B cell (primary cell): ENCODE results near the gene TMEM223. TPM values are rescaled to one million over a fixed set of nuclear protein-coding genes. Genes with fewer than 3 reads are reported as not detected.

ENCODE experiments used
- ATAC-seq: fragments of 200-7000 bp; cut with Tn5 transposase; one replicate; pipeline ENCODE4 v1.10.0; 2021; ENCODE audit warnings: low read depth, mild to moderate bottlenecking, moderate number of reproducible peaks, moderate library complexity
- CTCF ChIA-PET: fragments of 350-600 bp; sonication (Branson Sonifier 250); formaldehyde crosslinking; loops from one replicate; lab custom pipeline; 2021; ENCODE audit warnings: antibody characterized with exemption, inconsistent platforms; lab: Charles Lee
- POLR2A ChIA-PET: fragments of 350-600 bp; sonication (Branson Sonifier 250); formaldehyde crosslinking; loops from one replicate; lab custom pipeline; 2021; ENCODE audit warnings: antibody characterized with exemption; lab: Charles Lee
- DNase-seq: peaks from one replicate; pipeline ENCODE4 v3.0.0; 2013
- H2AFZ ChIP-seq: 2 replicates; pipeline ENCODE4 v1.6.1; 2012; ENCODE audit warnings: mild to moderate bottlenecking, low read depth, low read length; ENCODE audit not compliant: insufficient read depth, poor library complexity, severe bottlenecking
- H3K27ac ChIP-seq, 2 donors: 1 replicate in 1 of 2; 2 replicates in 1 of 2; pipeline ENCODE4 v1.5.1; 2012 to 2013; ENCODE audit warnings: low read length in 2 of 2, mild to moderate bottlenecking in 2 of 2, moderate library complexity in 1 of 2
- H3K27me3 ChIP-seq, 4 experiments: fragments of 200-600 bp in 1 of 4; sonication (generic) in 1 of 4; replicated peaks in 1 of 4; 1 replicate in 2 of 4; 2 replicates in 2 of 4; pipeline versions ENCODE4 v1.6.1 to v1.7.0; 2013 to 2016; ENCODE audit warnings: low read length in 3 of 4, mild to moderate bottlenecking in 2 of 4, mixed read lengths in 1 of 4, moderate library complexity in 1 of 4; ENCODE audit not compliant: insufficient read depth in 4 of 4, control insufficient read depth in 3 of 4; ENCODE audit errors: control extremely low read depth in 1 of 4
- H3K36me3 ChIP-seq, 2 experiments: replicated peaks in 1 of 2; 1 replicate in 1 of 2; 2 replicates in 1 of 2; pipeline versions ENCODE4 v1.6.1 to v1.7.1; 2013; ENCODE audit warnings: low read length in 1 of 2; ENCODE audit not compliant: insufficient read depth in 2 of 2, control insufficient read depth in 1 of 2; ENCODE audit errors: control extremely low read depth in 1 of 2, extremely low read depth in 1 of 2
- H3K4me1 ChIP-seq, 2 donors: fragments of 200-600 bp in 1 of 2; sonication (generic) in 1 of 2; 1 replicate in 1 of 2; 2 replicates in 1 of 2; pipeline versions ENCODE4 v1.5.1 to v1.6.1; 2013 to 2017; ENCODE audit warnings: low read length in 2 of 2; ENCODE audit not compliant: control insufficient read depth in 2 of 2, insufficient read depth in 2 of 2
- H3K4me2 ChIP-seq: replicated peaks from 2 replicates; pipeline ENCODE3; 2012; ENCODE audit warnings: mild to moderate bottlenecking, low read depth, low read length; ENCODE audit not compliant: poor library complexity, severe bottlenecking
- H3K4me3 ChIP-seq, 5 experiments: fragments of 200-600 bp in 1 of 5; sonication (generic) in 1 of 5; 1 replicate in 3 of 5; 2 replicates in 2 of 5; pipeline versions ENCODE4 v1.5.1 to v1.7.0; 2011 to 2016; ENCODE audit warnings: low read length in 4 of 5, mild to moderate bottlenecking in 4 of 5, low read depth in 2 of 5, control low read depth in 1 of 5, moderate library complexity in 1 of 5; ENCODE audit not compliant: insufficient read depth in 1 of 5; ENCODE audit errors: control extremely low read depth in 1 of 5, extremely low read depth in 1 of 5
- H3K79me2 ChIP-seq: fragments of 200-600 bp; sonication (generic); one replicate; pipeline ENCODE4 v1.6.0; 2016; ENCODE audit warnings: low read length; ENCODE audit not compliant: control insufficient read depth, insufficient read depth
- H3K9ac ChIP-seq: fragments of 200-600 bp; sonication (generic); 2 replicates; pipeline ENCODE4 v1.6.1; 2017; ENCODE audit warnings: mild to moderate bottlenecking, low read length, moderate library complexity
- H3K9me3 ChIP-seq, 3 donors: one replicate each; pipeline versions ENCODE4 v1.6.1 to v1.7.1; 2013; ENCODE audit warnings: low read length in 2 of 3; ENCODE audit not compliant: control insufficient read depth in 2 of 3, insufficient read depth in 1 of 3; ENCODE audit errors: control extremely low read depth in 1 of 3
- H4K20me1 ChIP-seq: 2 replicates; pipeline ENCODE4 v1.6.0; 2012; ENCODE audit warnings: mild to moderate bottlenecking, low read length; ENCODE audit not compliant: insufficient read depth, control insufficient read depth, poor library complexity, severe bottlenecking
- H3K27ac Mint-ChIP-seq: one replicate; pipeline ENCODE4 v1.8.0; 2021; ENCODE audit warnings: mixed read lengths
- H3K27me3 Mint-ChIP-seq: one replicate; pipeline ENCODE4 v1.8.0; 2021; ENCODE audit warnings: mixed read lengths
- H3K4me1 Mint-ChIP-seq: one replicate; pipeline ENCODE4 v1.8.0; 2021; ENCODE audit warnings: mixed read lengths
- H3K4me3 Mint-ChIP-seq: one replicate; pipeline ENCODE4 v1.8.0; 2021; ENCODE audit warnings: mixed read lengths
- H3K9me3 Mint-ChIP-seq: one replicate; pipeline ENCODE4 v1.8.0; 2022; ENCODE audit warnings: mixed read lengths; ENCODE audit not compliant: insufficient read depth
- EZH2 ChIP-seq: IDR thresholded peaks from 2 replicates; pipeline ENCODE4 v1.6.1; 2012; ENCODE audit warnings: borderline replicate concordance, low read depth, mild to moderate bottlenecking, moderate library complexity, low read length; ENCODE audit not compliant: insufficient read depth, poor library complexity, severe bottlenecking
- WGBS: methylation state at CpG from one replicate; pipeline ENCODE4 v1.1.5; 2013; ENCODE audit warnings: missing lambda C conversion rate; ENCODE audit not compliant: insufficient coverage; 5-methylcytosine and 5-hydroxymethylcytosine counted together
- intact Hi-C: fragments of 100-400 bp; cut with micrococcal nuclease; formaldehyde crosslinking; loops from one replicate; pipeline ENCODE4 v1.10.0; 2022
- polyA plus RNA-seq: library from polyadenylated mRNA; depleted of rRNA; stranded (reverse); fragments of >200 nt; gene quantifications from 2 replicates; pipeline ENCODE4 v1.2.3, GENCODE V29; 2012
- total RNA-seq, 2 donors: library from RNA; stranded (reverse); fragments of 120-200 nt in 1 of 2; gene quantifications; 1 replicate in 1 of 2; 2 replicates in 1 of 2; pipeline versions ENCODE4 v1.2.3 to v1.2.4, GENCODE V29; 2013 to 2022
- TF ChIP-seq, protein P1 (sequence below): fragments of 200-600 bp; IDR thresholded peaks from one replicate; pipeline ENCODE4 v1.8.0; 2022; ENCODE audit warnings: antibody characterized with exemption, mild to moderate bottlenecking

The TMEM223 gene
- total and polyA plus RNA-seq, 2 donors (not counting 1 experiment from before 2014, with no cell fraction given), result 12.0 to 15.6 TPM

DNA sequence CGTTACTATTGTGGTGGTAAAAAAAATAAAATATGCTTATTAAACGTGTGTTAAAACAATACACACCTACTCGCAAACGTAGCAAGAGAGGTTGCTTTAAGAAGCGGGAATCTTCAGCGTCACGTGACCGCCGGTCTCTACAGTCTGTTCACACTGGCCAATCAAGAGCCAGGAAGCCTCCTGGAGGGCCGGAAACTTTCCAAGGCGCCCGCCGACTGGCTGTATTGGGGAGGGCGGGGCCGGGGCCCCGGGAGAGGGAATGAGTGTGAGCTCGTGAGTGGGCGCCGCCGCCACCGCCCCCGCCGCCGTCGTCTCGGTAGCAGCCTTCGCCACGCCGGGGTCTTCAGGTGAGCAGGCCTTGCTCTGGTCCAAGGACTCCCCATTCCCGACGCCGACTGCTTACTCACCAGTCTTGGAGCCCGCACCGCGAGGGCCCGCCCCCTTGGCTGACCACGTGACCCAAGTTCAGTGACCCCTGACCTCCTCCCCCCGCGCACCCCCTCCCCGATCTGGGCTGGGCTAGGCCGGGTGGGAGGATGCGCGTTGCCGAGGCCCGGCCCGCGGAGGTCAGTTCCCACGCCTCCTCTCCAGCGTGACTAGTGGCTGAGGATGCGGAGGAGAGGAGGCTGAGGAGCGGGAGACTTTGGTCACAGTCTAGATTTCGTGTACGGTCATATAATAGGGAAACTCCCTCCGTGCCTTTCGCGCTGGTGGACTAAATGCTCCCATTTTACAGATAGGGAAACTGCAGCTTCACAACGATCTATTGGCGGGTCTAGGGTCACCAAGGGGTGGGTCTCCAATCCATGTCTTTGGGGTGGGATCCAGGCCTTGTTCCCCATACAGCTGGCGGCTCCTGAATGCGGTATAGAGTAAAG is 20.4 kb downstream of the TMEM223 start, which contains the start of gene TAF6L:
TSS of gene TAF6L (plus strand) at position 253 of the 878 bp plus-strand sequence. CDS start 4,388 bp downstream, outside the sequence.
- peaks cover 26% of the 10 kb centered on the region for H3K4me1 Mint-ChIP-seq
- ATAC-seq (peak; percentile 90), DNase-seq (peak; percentile 88)
- 1% methylated on average over 52 of the region's 60 CpGs for WGBS
- no peaks in the 10 kb centered on the region for H3K9me3 ChIP-seq
- H3K27ac Mint-ChIP-seq, result peak within 1 kb of the TSS; percentile 96
- H3K4me3 ChIP-seq, result peak within 1 kb of the TSS; percentile 58 to 97 (median 68)
- peak within 1 kb of the TSS; percentile 89 for H2AFZ ChIP-seq
- ChIA-PET POLR2A (interaction anchor here (0.6 to 4.6 kb wide), 16 partner anchors 10 to 214 kb away, joined by 3 to 38 read pairs (median 5); partner anchors contain the start of genes B3GAT3, HNRNPUL2, NXF1 and POLR2G), CTCF (interaction anchor here (0.6 to 8.5 kb wide), 10 partner anchors 10 to 941 kb away, joined by 3 to 70 read pairs (median 3); partner anchors contain the start of genes POLR2G, TMEM179B and ZBTB3)
- peak within 1 kb of the TSS; percentile 72 for H3K9ac ChIP-seq
- peak within 1 kb of the TSS; percentile 95 for H3K4me3 Mint-ChIP-seq
- peak within 1 kb of the TSS; percentile 81 for H3K4me2 ChIP-seq
- peaks cover 15 to 23% of the 10 kb centered on the region in 2 donors for H3K4me1 ChIP-seq
- no peaks in the 10 kb centered on the region for H4K20me1 ChIP-seq
- TF ChIP-seq, protein P1, sequence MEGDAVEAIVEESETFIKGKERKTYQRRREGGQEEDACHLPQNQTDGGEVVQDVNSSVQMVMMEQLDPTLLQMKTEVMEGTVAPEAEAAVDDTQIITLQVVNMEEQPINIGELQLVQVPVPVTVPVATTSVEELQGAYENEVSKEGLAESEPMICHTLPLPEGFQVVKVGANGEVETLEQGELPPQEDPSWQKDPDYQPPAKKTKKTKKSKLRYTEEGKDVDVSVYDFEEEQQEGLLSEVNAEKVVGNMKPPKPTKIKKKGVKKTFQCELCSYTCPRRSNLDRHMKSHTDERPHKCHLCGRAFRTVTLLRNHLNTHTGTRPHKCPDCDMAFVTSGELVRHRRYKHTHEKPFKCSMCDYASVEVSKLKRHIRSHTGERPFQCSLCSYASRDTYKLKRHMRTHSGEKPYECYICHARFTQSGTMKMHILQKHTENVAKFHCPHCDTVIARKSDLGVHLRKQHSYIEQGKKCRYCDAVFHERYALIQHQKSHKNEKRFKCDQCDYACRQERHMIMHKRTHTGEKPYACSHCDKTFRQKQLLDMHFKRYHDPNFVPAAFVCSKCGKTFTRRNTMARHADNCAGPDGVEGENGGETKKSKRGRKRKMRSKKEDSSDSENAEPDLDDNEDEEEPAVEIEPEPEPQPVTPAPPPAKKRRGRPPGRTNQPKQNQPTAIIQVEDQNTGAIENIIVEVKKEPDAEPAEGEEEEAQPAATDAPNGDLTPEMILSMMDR, result no peak
- no peak for TF ChIP-seq EZH2
- H3K27me3 ChIP-seq, result no peaks in the 10 kb centered on the region
- H3K36me3 ChIP-seq, result peaks cover under 1 to 20% of the 10 kb centered on the region in 2 experiments
- H3K27me3 Mint-ChIP-seq, result no peaks in the 10 kb centered on the region
- intact Hi-C loops, result loop anchor here (1.0 to 5.0 kb wide), 6 partner anchors 10 to 179 kb away; partner anchors contain the start of genes POLR2G, STX5, TEX54 and TMEM179B
- no peaks in the 10 kb centered on the region for H3K9me3 Mint-ChIP-seq
- peak within 1 kb of the TSS; percentile 63 to 84 for H3K27ac ChIP-seq
- peaks cover 6% of the 10 kb centered on the region for H3K79me2 ChIP-seq
